ENCODE measurements around the gene DOCK4.

DOCK4 gene

DNA sequence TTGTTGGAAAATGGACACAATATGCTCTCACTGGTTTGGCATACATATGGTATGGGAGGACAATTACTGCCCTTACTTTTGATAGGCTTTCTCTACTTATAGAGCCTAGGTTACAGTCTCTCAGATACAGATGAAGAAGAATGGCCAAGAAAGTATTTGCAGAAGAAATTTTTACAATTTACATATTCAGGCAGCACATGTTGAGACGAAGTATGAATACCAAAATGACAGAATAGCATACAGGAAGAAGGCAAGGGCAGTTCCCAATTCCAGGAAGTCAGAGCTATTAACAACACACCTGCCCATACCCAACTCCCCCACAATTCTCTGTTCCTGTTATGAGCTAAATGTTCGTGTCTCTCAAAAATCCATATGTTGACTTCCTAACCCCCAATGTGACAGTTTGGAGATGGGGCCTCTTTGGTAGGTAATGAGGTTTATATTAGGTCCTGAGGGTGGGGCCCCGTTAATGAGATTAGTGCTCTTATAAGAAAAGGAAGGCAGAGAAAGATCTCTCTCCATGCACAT is 67.8 kb downstream of the DOCK4 start:
- H3K27ac ChIP-seq, result no peak overlapping the region
- TF ChIP-seq CTCF (conservative IDR thresholded peaks at IDR 0.05) (no peak), ZFX (IDR thresholded peaks at IDR 0.05) (no peak)

DNA sequence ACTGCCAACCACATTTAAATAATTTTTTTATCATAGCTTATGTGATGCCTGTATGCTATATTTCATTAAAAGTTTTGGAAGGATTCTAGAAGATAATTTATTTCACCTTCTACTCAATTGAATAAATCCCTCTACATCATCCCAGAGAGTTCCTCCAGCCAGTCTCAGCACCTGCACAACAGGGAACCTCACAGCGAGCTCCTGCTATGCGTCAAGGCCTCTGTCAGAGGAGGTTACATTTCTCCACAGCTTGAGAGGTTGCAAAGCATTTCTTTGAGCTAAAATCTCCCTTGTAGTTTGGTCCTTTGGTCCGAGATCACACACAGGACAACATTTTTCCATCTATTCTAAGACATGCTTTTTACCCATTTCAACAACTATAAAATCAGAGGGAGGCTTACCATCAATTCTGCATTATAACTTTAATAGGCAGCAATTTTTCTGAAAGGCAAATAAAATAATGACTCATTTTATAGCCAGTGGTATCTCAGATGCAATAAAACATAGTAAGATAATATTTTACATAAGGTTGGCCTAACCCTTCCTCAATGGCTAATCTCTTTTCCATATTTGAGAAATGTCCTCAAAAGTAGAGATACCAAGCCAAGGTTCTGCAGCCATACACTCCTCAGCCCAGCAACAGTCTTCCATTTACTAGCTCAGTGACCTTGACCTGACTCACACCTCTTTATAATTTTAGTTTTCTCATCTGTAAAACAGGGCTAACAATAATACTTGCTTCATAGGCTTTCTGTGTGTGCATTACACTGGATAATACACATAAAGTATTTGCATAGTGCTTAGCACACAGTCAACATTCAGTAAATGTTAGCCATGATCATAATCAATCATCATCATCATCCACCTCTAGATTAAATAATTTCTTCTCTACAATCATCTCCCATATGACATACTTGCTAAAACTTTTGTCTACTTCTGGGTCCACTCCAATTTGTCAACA is 68.8 kb downstream of the DOCK4 start:
- no peak for TF ChIP-seq CTCF (conservative IDR thresholded peaks at IDR 0.05)
- no peak for TF ChIP-seq ZFX (IDR thresholded peaks at IDR 0.05)

DNA sequence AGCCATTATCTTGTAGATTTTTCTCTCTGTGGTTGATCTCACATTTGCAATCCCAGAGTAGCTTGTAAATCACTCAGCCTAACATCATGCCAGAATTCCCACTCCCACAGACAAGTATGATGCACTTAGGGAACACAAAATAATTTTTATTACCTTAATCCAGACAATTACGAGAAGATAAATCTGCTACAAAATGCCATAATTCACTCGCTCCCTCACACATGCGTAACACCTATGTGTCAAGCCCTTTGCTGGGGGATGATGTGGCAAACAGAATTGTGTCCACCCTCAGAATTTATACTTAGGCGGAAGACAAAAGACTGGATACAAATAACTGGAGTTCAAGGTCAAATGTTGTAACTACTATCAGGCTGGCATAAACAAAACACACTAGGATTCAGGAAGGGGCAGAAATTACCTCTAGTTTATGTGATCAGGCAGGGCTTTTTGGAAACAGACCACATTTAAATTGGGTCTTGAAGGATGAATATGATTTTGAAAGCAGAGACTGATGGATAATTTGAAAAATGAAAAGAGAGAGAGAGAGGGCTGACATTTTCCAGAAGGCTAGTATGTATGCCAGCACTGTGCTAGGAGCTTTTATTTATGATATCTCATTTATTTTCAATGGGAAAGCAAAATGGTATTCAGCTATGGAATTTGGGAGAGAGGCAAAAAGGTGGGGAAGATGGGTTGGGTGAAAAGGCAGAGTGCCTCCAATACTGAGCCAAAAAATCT is 69.8 kb downstream of the DOCK4 start:
- TF ChIP-seq CTCF (conservative IDR thresholded peaks at IDR 0.05) (no peak), ZFX (IDR thresholded peaks at IDR 0.05) (no peak)
- no peak overlapping the region for H3K27ac ChIP-seq

More for the DNA sequence above, 68.8 kb downstream of the DOCK4 start:
- H3K27ac ChIP-seq, result no peak overlapping the region

- TF ChIP-seq ZFX (IDR thresholded peaks at IDR 0.05) (no peak), CTCF (conservative IDR thresholded peaks at IDR 0.05) (no peak)
- no peak overlapping the region for H3K27ac ChIP-seq
Measured at GRCh38 chr7:112135815-112136214, 70.4 kb downstream of the DOCK4 start.

- no peak overlapping the region for H3K27ac ChIP-seq
- TF ChIP-seq CTCF (conservative IDR thresholded peaks at IDR 0.05), result no peak
- no peak for TF ChIP-seq ZFX (IDR thresholded peaks at IDR 0.05)
Measured at GRCh38 chr7:112134039-112134438, 72.2 kb downstream of the DOCK4 start.

DNA sequence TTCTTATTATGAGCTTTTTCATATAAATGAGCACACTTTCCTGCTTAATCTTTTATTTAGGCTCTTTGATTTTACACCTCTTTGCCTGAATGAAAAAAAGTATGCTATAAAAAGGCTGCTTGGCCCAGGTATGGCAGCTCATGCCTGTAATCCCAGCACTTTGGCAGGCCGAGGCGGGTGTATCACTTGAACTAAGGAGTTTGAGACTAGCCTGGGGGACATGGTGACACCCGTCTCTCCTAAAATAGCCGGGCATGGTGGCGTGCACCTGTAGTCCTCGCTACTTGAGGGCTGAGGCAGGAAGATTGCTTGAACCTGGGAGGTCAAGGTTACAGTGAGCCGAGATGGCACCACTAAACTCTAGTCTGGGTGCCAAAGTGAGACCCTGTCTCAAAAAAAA is 72.9 kb downstream of the DOCK4 start:
- no peak overlapping the region for H3K27ac ChIP-seq
- no peak for TF ChIP-seq CTCF (conservative IDR thresholded peaks at IDR 0.05)
- TF ChIP-seq ZFX (IDR thresholded peaks at IDR 0.05), result no peak

All from C4-2B (cell line).